Measurements from ENCODE around the gene FYN. TPM values are rescaled to one million over a fixed set of nuclear protein-coding genes. Genes with fewer than 3 reads are reported as not detected.
"Not testable (repeated sequence)": the region's sequence is repeated elsewhere in the genome, so short reads cannot be mapped to it uniquely, and the experiment has no call there.

Gene FYN
- total RNA-seq, 2 donors from 2014 or later, result 11.3 to 21.5 TPM

DNA sequence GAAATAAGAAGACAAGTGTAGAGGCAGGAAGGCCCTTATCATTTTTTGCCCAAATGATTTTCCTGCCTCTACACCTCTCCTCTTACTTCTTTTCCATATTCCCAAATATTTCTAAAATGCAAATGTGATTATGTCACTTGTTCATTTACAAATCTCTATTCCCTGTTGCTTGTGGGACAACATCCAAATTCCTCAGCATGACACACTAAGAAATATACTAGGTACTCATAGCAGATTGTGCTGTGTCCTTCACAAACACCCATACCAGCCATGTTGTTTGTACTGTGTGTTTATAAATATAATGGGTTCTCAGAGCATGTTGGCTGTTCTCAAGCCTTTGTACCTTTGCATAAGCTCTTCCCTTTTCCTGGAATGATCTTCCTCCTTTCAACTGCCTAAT is 17.7 kb upstream of the FYN start:
- DNase-seq, result no peak
- no peaks in the 10 kb centered on the region for H3K27me3 ChIP-seq
- no peak overlapping the region for H3K9ac ChIP-seq (ENCODE audit: low read depth in 2 of 2, low read length in 2 of 2)
- intact Hi-C loops (cut with DNase I), result no loop called here
- H3K36me3 ChIP-seq, result no peaks in the 10 kb centered on the region
- no peaks in the 10 kb centered on the region for H3K4me1 ChIP-seq
- H3K4me3 ChIP-seq, result no peak overlapping the region
- TF ChIP-seq CTCF (IDR thresholded peaks at IDR 0.05), result no peak
- no peak overlapping the region for H3K27ac ChIP-seq
- no peaks in the 10 kb centered on the region for H3K9me3 ChIP-seq

- intact Hi-C loops (cut with DNase I), result no loop called here
- Histone ChIP-seq H3K36me3 (no peaks in the 10 kb centered on the region), H3K27me3 (no peaks in the 10 kb centered on the region), H3K9ac (ENCODE audit: low read depth in 2 of 2, low read length in 2 of 2) (no peak overlapping the region), H3K4me1 (no peaks in the 10 kb centered on the region), H3K27ac (no peak overlapping the region), H3K4me3 (no peak overlapping the region), H3K9me3 (no peaks in the 10 kb centered on the region)
- DNase-seq, result no peak
- no peak for TF ChIP-seq CTCF (IDR thresholded peaks at IDR 0.05)
Observed at GRCh38 chr6:111888928-111889695, 15.9 kb upstream of the FYN start.

- intact Hi-C loops (cut with DNase I); H3K27ac ChIP-seq; H3K9me3 ChIP-seq; H3K9ac ChIP-seq (ENCODE audit: low read depth in 2 of 2, low read length in 2 of 2); H3K36me3 ChIP-seq; DNase-seq; H3K4me1 ChIP-seq; H3K27me3 ChIP-seq; H3K4me3 ChIP-seq: not testable (repeated sequence)
Observed at GRCh38 chr6:111886793-111887192, 13.5 kb upstream of the FYN start.

- Histone ChIP-seq H3K4me1 (no peaks in the 10 kb centered on the region), H3K36me3 (no peaks in the 10 kb centered on the region), H3K4me3 (no peak overlapping the region), H3K27ac (no peak overlapping the region), H3K9ac (ENCODE audit: low read depth in 2 of 2, low read length in 2 of 2) (no peak overlapping the region), H3K9me3 (no peaks in the 10 kb centered on the region), H3K27me3 (no peaks in the 10 kb centered on the region)
- no peak for TF ChIP-seq CTCF (IDR thresholded peaks at IDR 0.05)
- DNase-seq, result no peak
- intact Hi-C loops (cut with DNase I), result no loop called here
Observed at GRCh38 chr6:111885373-111886027, 12.2 kb upstream of the FYN start.

DNA sequence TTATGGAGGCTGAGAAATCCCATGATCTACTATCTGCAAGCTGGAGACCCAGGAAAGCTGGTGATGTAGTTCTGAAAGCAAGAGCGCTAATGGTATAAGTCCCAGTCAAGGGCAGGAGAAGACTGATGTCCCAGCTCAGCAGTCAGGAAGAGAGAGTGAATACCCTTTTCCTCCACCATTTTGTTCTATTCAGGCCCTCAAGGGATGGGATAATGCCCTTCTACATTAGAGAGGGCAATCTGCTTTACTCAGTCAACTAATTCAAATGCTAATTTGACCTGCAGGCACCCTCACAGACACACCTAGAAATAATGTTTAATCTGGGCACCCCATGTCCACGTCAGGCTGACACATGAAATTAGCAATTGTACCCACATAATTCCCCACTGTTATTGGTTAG is 10.8 kb upstream of the FYN start:
- TF ChIP-seq CTCF (IDR thresholded peaks at IDR 0.05), result no peak

More for the DNA sequence above, 10.8 kb upstream of the FYN start:
- no peak overlapping the region for H3K9ac ChIP-seq (ENCODE audit: low read depth in 2 of 2, low read length in 2 of 2)
- intact Hi-C loops (cut with DNase I), result no loop called here
- no peaks in the 10 kb centered on the region for H3K27me3 ChIP-seq
- no peak for DNase-seq
- no peak overlapping the region for H3K27ac ChIP-seq
- no peaks in the 10 kb centered on the region for H3K4me1 ChIP-seq
- H3K36me3 ChIP-seq, result no peaks in the 10 kb centered on the region
- no peak overlapping the region for H3K4me3 ChIP-seq
- no peaks in the 10 kb centered on the region for H3K9me3 ChIP-seq
